HepG2 (cell line): ENCODE measurements around the gene DUOXA2. TPM values are rescaled to one million over a fixed set of nuclear protein-coding genes. Genes with fewer than 3 reads are reported as not detected.

ENCODE experiments used
- ATAC-seq: fragments of 200-7000 bp; cut with Tn5 transposase; 3 replicates; pipeline ENCODE4 v1.9.1; 2020; ENCODE audit warnings: mild to moderate bottlenecking, moderate library complexity
- BruUV-seq: library from RNA; stranded (reverse); fragments of 400-500 nt; replicated peaks from 2 replicates; lab custom pipeline; 2021; lab: Mats Ljungman, UMichigan
- CTCF ChIA-PET: fragments of 300-600 bp; formaldehyde crosslinking; extraction: SDS; loops from one replicate; lab custom pipeline; 2021; ENCODE audit warnings: low total read pairs, inconsistent platforms, low intra/inter-chr PET ratio; lab: Yijun Ruan, JAX
- POLR2A ChIA-PET: fragments of 350-600 bp; sonication (Branson Sonifier 250); formaldehyde crosslinking; loops from one replicate; lab custom pipeline; 2020; ENCODE audit warnings: antibody characterized with exemption, inconsistent platforms; lab: Yijun Ruan, JAX
- DNase-seq: peaks from one replicate; pipeline ENCODE4 v3.0.0-alpha.2; 2015; ENCODE audit warnings: low spot score
- FAIRE-seq: peaks from 3 replicates; lab custom pipeline; 2011; peaks lifted over from hg19 to GRCh38; lab: Jason Lieb, UNC
- H2AFZ ChIP-seq: one replicate; pipeline ENCODE4 v1.6.1; 2011; ENCODE audit warnings: low read length, inconsistent platforms
- H3K27ac ChIP-seq: fragments of 300-600 bp; 3 replicates; pipeline ENCODE4 v1.8.0; 2011; ENCODE audit warnings: mixed run types, mild to moderate bottlenecking, mixed read lengths, low read length, inconsistent platforms; ENCODE audit not compliant: insufficient read depth; ENCODE audit errors: extremely low read length
- H3K27me3 ChIP-seq, 2 experiments: fragments of 200-600 bp in 1 of 2; 2 replicates in 1 of 2; 3 replicates in 1 of 2; pipeline versions ENCODE4 v1.6.0 to v1.8.0; 2011; ENCODE audit warnings: low read length in 2 of 2, mild to moderate bottlenecking in 2 of 2, moderate library complexity in 2 of 2, inconsistent platforms in 1 of 2; ENCODE audit not compliant: insufficient read depth in 2 of 2, control insufficient read depth in 1 of 2
- H3K36me3 ChIP-seq, 2 experiments: fragments of 200-600 bp in 1 of 2; replicated peaks in 1 of 2; 2 replicates in 1 of 2; 3 replicates in 1 of 2; pipeline versions ENCODE4 v1.5.1 to v1.8.0; 2011; ENCODE audit warnings: low read length in 2 of 2, inconsistent platforms in 1 of 2; ENCODE audit not compliant: insufficient read depth in 2 of 2, control insufficient read depth in 1 of 2
- H3K4me1 ChIP-seq: 2 replicates; pipeline ENCODE4 v1.5.1; 2012; ENCODE audit warnings: low read length, inconsistent platforms; ENCODE audit not compliant: insufficient read depth
- H3K4me2 ChIP-seq: 2 replicates; pipeline ENCODE4 v1.6.0; 2011; ENCODE audit warnings: low read depth, low read length, inconsistent platforms
- H3K4me3 ChIP-seq, 3 experiments: fragments of 200-600 bp in 1 of 3; sonication (generic), shearing (Covaris generic) in 1 of 3; replicated peaks in 1 of 3; 2 replicates each; pipeline ENCODE4 v1.5.1; 2011 to 2016; ENCODE audit warnings: low read length in 3 of 3, inconsistent platforms in 2 of 3, low read depth in 2 of 3, mild to moderate bottlenecking in 2 of 3, control low read depth in 1 of 3, mixed read lengths in 1 of 3; ENCODE audit not compliant: insufficient read depth in 1 of 3
- H3K79me2 ChIP-seq: one replicate; pipeline ENCODE4 v1.6.1; 2011; ENCODE audit warnings: low read length, inconsistent platforms; ENCODE audit not compliant: insufficient read depth
- H3K9ac ChIP-seq: 2 replicates; pipeline ENCODE4 v1.6.0; 2011; ENCODE audit warnings: mild to moderate bottlenecking, low read depth, low read length, inconsistent platforms; ENCODE audit not compliant: insufficient read depth
- H3K9me3 ChIP-seq: 2 replicates; pipeline ENCODE4 v1.5.1; 2012; ENCODE audit warnings: mild to moderate bottlenecking, low read length
- H4K20me1 ChIP-seq: 2 replicates; pipeline ENCODE4 v1.6.0; 2011; ENCODE audit warnings: inconsistent platforms, mild to moderate bottlenecking, low read length, moderate library complexity; ENCODE audit not compliant: insufficient read depth
- AGO2 ChIP-seq: fragments of 200-400 bp; formaldehyde crosslinking; optimal IDR thresholded peaks from 2 replicates; pipeline ENCODE3; 2017; ENCODE audit warnings: mild to moderate bottlenecking, low read depth, low read length, moderate library complexity
- DPF2 ChIP-seq: sonication (generic); formaldehyde crosslinking; IDR thresholded peaks from 2 replicates; pipeline ENCODE4 v1.4.0; 2020; ENCODE audit warnings: mild to moderate bottlenecking, low read depth, missing genetic modification reagents, borderline replicate concordance
- IRF2 ChIP-seq: IDR thresholded peaks from 2 replicates; pipeline ENCODE4 v1.6.1; 2018; ENCODE audit warnings: missing genetic modification reagents, missing compliant biosample characterization
- PCBP2 ChIP-seq: fragments of 200-400 bp; formaldehyde crosslinking; optimal IDR thresholded peaks from 2 replicates; pipeline ENCODE3; 2018; ENCODE audit warnings: low read length, low read depth; ENCODE audit not compliant: poor library complexity, severe bottlenecking
- PTBP1 ChIP-seq: fragments of 200-400 bp; formaldehyde crosslinking; IDR thresholded peaks from 2 replicates; pipeline ENCODE4 v1.6.1; 2018; ENCODE audit warnings: low read length, low read depth; ENCODE audit not compliant: poor library complexity, severe bottlenecking
- SAP130 ChIP-seq: IDR thresholded peaks from 2 replicates; pipeline ENCODE4 v1.6.1; 2016; ENCODE audit warnings: low read depth
- SMARCC2 ChIP-seq: fragments of 450-650 bp; IDR thresholded peaks from 2 replicates; pipeline ENCODE4 v1.6.1; 2017; ENCODE audit warnings: antibody characterized with exemption, mild to moderate bottlenecking
- SMYD3 ChIP-seq: sonication (generic); formaldehyde crosslinking; IDR thresholded peaks from 2 replicates; pipeline ENCODE4 v1.8.1; 2023; ENCODE audit warnings: mild to moderate bottlenecking, missing genetic modification reagents
- THYN1 ChIP-seq: sonication (generic); formaldehyde crosslinking; IDR thresholded peaks from 2 replicates; pipeline ENCODE4 v1.8.1; 2023; ENCODE audit warnings: low read depth, mild to moderate bottlenecking, moderate library complexity, missing genetic modification reagents, borderline replicate concordance
- ZBTB38 ChIP-seq: sonication (generic); formaldehyde crosslinking; IDR thresholded peaks from 2 replicates; pipeline ENCODE4 v1.5.1; 2020; ENCODE audit warnings: mild to moderate bottlenecking, missing genetic modification reagents
- ZBTB8A ChIP-seq: sonication (generic); formaldehyde crosslinking; IDR thresholded peaks from 2 replicates; pipeline ENCODE4 v1.4.0; 2020; ENCODE audit warnings: mild to moderate bottlenecking, low read depth, missing genetic modification reagents, borderline replicate concordance
- ZFP1 ChIP-seq: IDR thresholded peaks from 2 replicates; pipeline ENCODE4 v1.6.1; 2016
- ZKSCAN8 ChIP-seq: IDR thresholded peaks from 2 replicates; pipeline ENCODE4 v1.6.1; 2016; ENCODE audit warnings: borderline replicate concordance, missing genetic modification reagents, missing compliant biosample characterization
- ZMYM2 ChIP-seq: sonication (generic); formaldehyde crosslinking; IDR thresholded peaks from 2 replicates; pipeline ENCODE4 v1.8.0; 2022; ENCODE audit warnings: mild to moderate bottlenecking, missing genetic modification reagents
- ZMYM3 ChIP-seq: sonication (generic); formaldehyde crosslinking; IDR thresholded peaks from 2 replicates; pipeline ENCODE4 v1.5.1; 2020; ENCODE audit warnings: mild to moderate bottlenecking, missing genetic modification reagents
- ZNF12 ChIP-seq: sonication (generic); formaldehyde crosslinking; IDR thresholded peaks from 2 replicates; pipeline ENCODE4 v1.5.0; 2020; ENCODE audit warnings: missing genetic modification reagents
- ZNF17 ChIP-seq: sonication (generic); formaldehyde crosslinking; IDR thresholded peaks from 2 replicates; pipeline ENCODE4 v1.5.0; 2020; ENCODE audit warnings: mild to moderate bottlenecking, missing genetic modification reagents
- ZNF205 ChIP-seq: IDR thresholded peaks from 2 replicates; pipeline ENCODE4 v1.6.1; 2018; ENCODE audit warnings: missing biosample characterization, missing genetic modification reagents
- ZNF335 ChIP-seq: sonication (generic); formaldehyde crosslinking; IDR thresholded peaks from 2 replicates; pipeline ENCODE4 v1.4.0; 2020; ENCODE audit warnings: missing genetic modification reagents
- ZNF709 ChIP-seq: sonication (generic); formaldehyde crosslinking; IDR thresholded peaks from 2 replicates; pipeline ENCODE4 v1.5.0; 2020; ENCODE audit warnings: mild to moderate bottlenecking, missing genetic modification reagents
- ZSCAN25 ChIP-seq: sonication (generic); formaldehyde crosslinking; IDR thresholded peaks from 2 replicates; pipeline ENCODE4 v1.8.0; 2022; ENCODE audit warnings: mild to moderate bottlenecking, missing genetic modification reagents
- WGBS: methylation state at CpG from one replicate; pipeline ENCODE4 v1.1.6; 2017; ENCODE audit warnings: low lambda C conversion rate; 5-methylcytosine and 5-hydroxymethylcytosine counted together
- in situ Hi-C: cut with HindIII; loops from 2 replicates; pipeline ENCODE4 v1.10.0; 2017; ENCODE audit warnings: low pct_unique_long_range_greater_than_20kb; ENCODE audit not compliant: extremely low pct_ligation_motif_present
- intact Hi-C: fragments of 100-400 bp; cut with micrococcal nuclease; formaldehyde crosslinking; loops from one replicate; pipeline ENCODE4 v1.10.0; 2022; ENCODE audit not compliant: unreplicated experiment
- polyA plus RNA-seq, 8 experiments: library from polyadenylated mRNA; depleted of rRNA in 3 of 8; stranded (reverse) in 7 of 8; unstranded in 1 of 8; fragments of >200 nt; fragmentation: Illumina TruSeq in 4 of 8; extraction: Trizol in 4 of 8; gene quantifications; 2 replicates each; pipeline versions ENCODE4 v1.2.1 to v1.2.3, GENCODE V29; 2011 to 2016; ENCODE audit warnings: low read depth in 4 of 8, missing spikeins in 1 of 8, mixed read lengths in 1 of 8; ENCODE audit not compliant: insufficient read depth in 1 of 8
- total RNA-seq, 5 experiments: library from RNA; depleted of rRNA; stranded (reverse); fragments of >200 nt; fragmentation: Illumina TruSeq; extraction: Trizol; gene quantifications; 2 replicates each; pipeline ENCODE4 v1.2.3, GENCODE V29; 2016; ENCODE audit warnings: low read depth in 1 of 5

The DUOXA2 gene
- total and polyA plus RNA-seq, 2 of the 13 experiments (the other 11 are each of a cell fraction or from before 2014, with no cell fraction given): 0.32 TPM; not detected in 1

GRCh38 chr15:45151998-45152828, 38.1 kb downstream of the DUOXA2 start:
- no peaks in the 10 kb centered on the region for H3K79me2 ChIP-seq
- WGBS: 94% methylated on average over 29 of the region's 36 CpGs
- no peak overlapping the region for H3K4me2 ChIP-seq
- H3K36me3 ChIP-seq: no peaks in the 10 kb centered on the region
- no peak for ATAC-seq
- POLR2A ChIA-PET: no interaction called here
- no peak overlapping the region for H3K27ac ChIP-seq
- no peak for TF ChIP-seq SAP130 (CRISPR knock-in tag)
- TF ChIP-seq ZNF709 (CRISPR knock-in tag): no peak
- no peak for TF ChIP-seq ZKSCAN8
- TF ChIP-seq ZNF335 (CRISPR knock-in tag): no peak
- no peak for TF ChIP-seq PTBP1
- peak; percentile 73 for TF ChIP-seq AGO2
- TF ChIP-seq PCBP2: no peak
- TF ChIP-seq ZBTB38: no peak
- TF ChIP-seq, all 625 proteins: peak for 1
- peaks cover 5% of the 10 kb centered on the region for H3K4me1 ChIP-seq
- H4K20me1 ChIP-seq: no peaks in the 10 kb centered on the region
- intact Hi-C loops: no loop called here
- BruUV-seq: no TSS peak
- no peak overlapping the region for H3K9ac ChIP-seq
- in situ Hi-C loops: no loop called here
- peaks cover 0 to 5% of the 10 kb centered on the region in 2 experiments; a peak in 1 of 5 replicates for H3K27me3 ChIP-seq
- no peak for DNase-seq
- no peak overlapping the region for H2AFZ ChIP-seq
- H3K4me3 ChIP-seq: no peak overlapping the region
- FAIRE-seq: no peak
- CTCF ChIA-PET: no interaction called here
- no peaks in the 10 kb centered on the region for H3K9me3 ChIP-seq

- no peak overlapping the region for H2AFZ ChIP-seq
- no peak overlapping the region for H3K4me2 ChIP-seq
- no peak overlapping the region for H3K9ac ChIP-seq
- no peak for DNase-seq
- intact Hi-C loops: no loop called here
- H4K20me1 ChIP-seq: no peaks in the 10 kb centered on the region
- H3K4me3 ChIP-seq: no peak overlapping the region
- H3K79me2 ChIP-seq: no peaks in the 10 kb centered on the region
- no peak for ATAC-seq
- CTCF ChIA-PET: no interaction called here
- no peaks in the 10 kb centered on the region for H3K36me3 ChIP-seq
- POLR2A ChIA-PET: no interaction called here
- no peak for FAIRE-seq
- in situ Hi-C loops: no loop called here
- no peak overlapping the region for H3K27ac ChIP-seq
- no peaks in the 10 kb centered on the region; a peak in 1 of 5 replicates for H3K27me3 ChIP-seq
- 72% methylated on average over 8 of the region's 8 CpGs for WGBS
- no peaks in the 10 kb centered on the region for H3K9me3 ChIP-seq
- H3K4me1 ChIP-seq: no peaks in the 10 kb centered on the region
- no TSS peak for BruUV-seq
- TF ChIP-seq ZNF12 (CRISPR knock-in tag) (no peak), SMARCC2 (no peak), ZSCAN25 (CRISPR knock-in tag) (no peak), ZMYM2 (CRISPR knock-in tag) (no peak), IRF2 (no peak), ZMYM3 (CRISPR knock-in tag) (no peak), SMYD3 (no peak), THYN1 (no peak), DPF2 (CRISPR knock-in tag) (no peak), ZBTB8A (CRISPR knock-in tag) (no peak), ZFP1 (CRISPR knock-in tag) (no peak), ZNF205 (CRISPR knock-in tag) (no peak), ZNF17 (CRISPR knock-in tag) (no peak)
- TF ChIP-seq, all 625 proteins: peak for 0
These were observed 41.6 kb downstream of the DUOXA2 start for GRCh38 chr15:45155739-45156138.
